K562 (cell line): ENCODE data around the gene CXCL5. TPM values are rescaled to one million over a fixed set of nuclear protein-coding genes. Genes with fewer than 3 reads are reported as not detected.

ENCODE experiments used
- CBFB ChIP-seq: sonication (generic); formaldehyde crosslinking; IDR thresholded peaks from 2 replicates; pipeline ENCODE4 v1.4.0; 2020; ENCODE audit warnings: mild to moderate bottlenecking, missing genetic modification reagents
- CHD2 ChIP-seq: IDR thresholded peaks from 2 replicates; pipeline ENCODE4 v1.6.1; 2011; ENCODE audit warnings: low read depth, low read length
- DPF2 ChIP-seq: fragments of 450-650 bp; IDR thresholded peaks from 2 replicates; pipeline ENCODE4 v1.6.1; 2016
- EP400 ChIP-seq: fragments of 450-650 bp; IDR thresholded peaks from 2 replicates; pipeline ENCODE4 v1.6.1; 2017; ENCODE audit warnings: antibody characterized with exemption, mild to moderate bottlenecking, moderate library complexity
- FOXO4 ChIP-seq: fragments of 450-650 bp; formaldehyde crosslinking; IDR thresholded peaks from 2 replicates; pipeline ENCODE4 v1.4.0; 2020; ENCODE audit warnings: mild to moderate bottlenecking, moderate library complexity
- MAZ ChIP-seq, 2 experiments: fragments of 450-650 bp in 1 of 2; sonication (generic) in 1 of 2; formaldehyde crosslinking; IDR thresholded peaks in 1 of 2; conservative IDR thresholded peaks in 1 of 2; 2 replicates each; pipeline versions ENCODE4 v1.4.0 to v1.5.0; 2020; ENCODE audit warnings: mild to moderate bottlenecking in 1 of 2, missing genetic modification reagents in 1 of 2
- MNT ChIP-seq, 2 experiments: fragments of 450-650 bp; conservative IDR thresholded peaks; 2 replicates each; pipeline ENCODE4 v1.6.1; 2017; ENCODE audit warnings: mild to moderate bottlenecking in 2 of 2, moderate library complexity in 2 of 2
- NBN ChIP-seq: fragments of 450-650 bp; IDR thresholded peaks from 2 replicates; pipeline ENCODE4 v1.6.1; 2016; ENCODE audit warnings: low read depth, mild to moderate bottlenecking
- NCOA1 ChIP-seq: fragments of 450-650 bp; IDR thresholded peaks from 2 replicates; pipeline ENCODE4 v1.6.1; 2016; ENCODE audit warnings: low read depth
- NONO ChIP-seq, 2 experiments: fragments of 200-400 bp in 1 of 2; fragments of 450-650 bp in 1 of 2; formaldehyde crosslinking in 1 of 2; IDR thresholded peaks; 2 replicates each; pipeline ENCODE4 v1.6.1; 2017; ENCODE audit warnings: low read depth in 2 of 2, mild to moderate bottlenecking in 2 of 2, moderate library complexity in 2 of 2, low read length in 1 of 2
- NRF1 ChIP-seq, 2 experiments: fragments of 450-650 bp; IDR thresholded peaks in 1 of 2; conservative IDR thresholded peaks in 1 of 2; 2 replicates each; pipeline ENCODE4 v1.6.1; 2014; ENCODE audit warnings: mild to moderate bottlenecking in 2 of 2
- POU5F1 ChIP-seq: fragments of 150-350 bp; IDR thresholded peaks from 2 replicates; pipeline ENCODE4 v1.6.1; 2014; ENCODE audit warnings: borderline replicate concordance, low read length, low read depth, mild to moderate bottlenecking; ENCODE audit not compliant: partially characterized antibody
- PYGO2 ChIP-seq: fragments of 450-650 bp; IDR thresholded peaks from 2 replicates; pipeline ENCODE4 v1.6.1; 2016; ENCODE audit warnings: mild to moderate bottlenecking, missing genetic modification characterization, moderate library complexity, missing compliant biosample characterization
- RBM15 ChIP-seq: fragments of 200-400 bp; formaldehyde crosslinking; IDR thresholded peaks from 2 replicates; pipeline ENCODE4 v1.6.1; 2018; ENCODE audit warnings: mild to moderate bottlenecking, low read length, moderate library complexity; ENCODE audit not compliant: insufficient read depth
- RCOR1 ChIP-seq, 2 experiments: IDR thresholded peaks; 2 replicates each; pipeline ENCODE4 v1.6.1; 2012; ENCODE audit warnings: low read depth in 2 of 2, low read length in 2 of 2, borderline replicate concordance in 1 of 2, improper control_type of control experiment in 1 of 2
- RFX5 ChIP-seq: IDR thresholded peaks from 2 replicates; pipeline ENCODE4 v1.6.1; 2011; ENCODE audit warnings: low read depth, mild to moderate bottlenecking, improper control_type of control experiment, low read length
- SMARCB1 ChIP-seq: IDR thresholded peaks from 2 replicates; pipeline ENCODE4 v1.6.1; 2011; ENCODE audit warnings: improper control_type of control experiment, low read depth; ENCODE audit not compliant: insufficient read length
- SNIP1 ChIP-seq: fragments of 450-650 bp; IDR thresholded peaks from 2 replicates; pipeline ENCODE4 v1.7.1; 2017; ENCODE audit warnings: low read depth, mild to moderate bottlenecking
- USF1 ChIP-seq: sonication (generic); formaldehyde crosslinking; IDR thresholded peaks from 2 replicates; pipeline ENCODE4 v1.9.0; 2022; ENCODE audit warnings: mild to moderate bottlenecking, missing genetic modification reagents
- ZBED1 ChIP-seq: IDR thresholded peaks from 2 replicates; pipeline ENCODE4 v1.6.1; 2014
- ZEB2 ChIP-seq: fragments of 450-650 bp; IDR thresholded peaks from 2 replicates; pipeline ENCODE4 v1.6.1; 2016
- ZKSCAN1 ChIP-seq: fragments of 150-350 bp; IDR thresholded peaks from 2 replicates; pipeline ENCODE4 v1.6.1; 2016; ENCODE audit warnings: low read depth, low read length
- ZNF280A ChIP-seq: fragments of 450-650 bp; IDR thresholded peaks from 2 replicates; pipeline ENCODE4 v1.6.1; 2018; ENCODE audit warnings: mild to moderate bottlenecking, low read depth; ENCODE audit not compliant: partially characterized antibody
- polyA plus RNA-seq, 8 experiments: library from polyadenylated mRNA; depleted of rRNA in 4 of 8; stranded (reverse) in 5 of 8; unstranded in 3 of 8; fragments of >200 nt; fragmentation: Nextera tagmentation in 2 of 8; fragmentation: Illumina TruSeq in 1 of 8; extraction: Ambion mirVana in 2 of 8; extraction: Trizol in 1 of 8; gene quantifications; 2 replicates each; pipeline versions ENCODE4 v1.2.1 to v1.2.3, GENCODE V29; 2011 to 2014; ENCODE audit warnings: inconsistent platforms in 1 of 8, missing spikeins in 1 of 8
- total RNA-seq, 7 experiments: library from RNA; depleted of rRNA in 6 of 7; stranded (reverse); fragments of >200 nt in 6 of 7; fragmentation: Illumina TruSeq in 2 of 7; extraction: Trizol in 2 of 7; gene quantifications; 2 replicates each; pipeline versions ENCODE4 v1.2.1 to v1.2.3, GENCODE V29; 2011 to 2021; ENCODE audit warnings: low replicate concordance in 1 of 7

Gene CXCL5
- total and polyA plus RNA-seq, 9 of the 15 experiments (the other 6 are each of a cell fraction or from before 2014, with no cell fraction given), result not detected

GRCh38 chr4:74037076-74037955 is 38.8 kb upstream of the CXCL5 start (continued):
- TF ChIP-seq RFX5 (no peak), EP400 (no peak; the same call in 1 of the 2 replicates), CBFB (CRISPR knock-in tag) (no peak), USF1 (no peak), ZNF280A (no peak), MNT (conservative IDR thresholded peaks at IDR 0.05) (no peak), NCOA1 (no peak), PYGO2 (tag) (no peak), FOXO4 (no peak), ZKSCAN1 (no peak), SNIP1 (no peak), CHD2 (no peak), ZEB2 (peak; percentile 25; the same call in 1 of the 2 replicates), DPF2 (no peak), SMARCB1 (no peak), ZBED1 (no peak), NBN (0 out of 2 replicates have a peak, but pooled peaks have one; percentile 49), NONO (IDR thresholded peaks at IDR 0.05; ENCODE audit: low read depth in 2 of 2, low read length in 1 of 2) (no peak), NRF1 (conservative IDR thresholded peaks at IDR 0.05 in 1 of 2, IDR thresholded peaks at IDR 0.05 in 1 of 2) (no peak), RCOR1 (IDR thresholded peaks at IDR 0.05; ENCODE audit: borderline replicate concordance in 1 of 2, low read depth in 2 of 2, low read length in 2 of 2) (peak in 1 of 2 experiments; percentile 67; a peak in 1 of 4 replicates), POU5F1 (no peak), RBM15 (no peak), MAZ (CRISPR knock-in tag; conservative IDR thresholded peaks at IDR 0.05 in 1 of 2, IDR thresholded peaks at IDR 0.05 in 1 of 2) (peak in 1 of 2 experiments; percentile 22; a peak in 1 of 4 replicates)
